ENCODE measurements around the gene TOX3.

TOX3 gene

GRCh38 chr16:52547004-52547833 lies at the start of gene TOX3:
TOX3 (minus strand) TSS chr16:52547143; CDS start chr16:52546723, 420 bp downstream.
- peak; percentile 36 for DNase-seq

DNA sequence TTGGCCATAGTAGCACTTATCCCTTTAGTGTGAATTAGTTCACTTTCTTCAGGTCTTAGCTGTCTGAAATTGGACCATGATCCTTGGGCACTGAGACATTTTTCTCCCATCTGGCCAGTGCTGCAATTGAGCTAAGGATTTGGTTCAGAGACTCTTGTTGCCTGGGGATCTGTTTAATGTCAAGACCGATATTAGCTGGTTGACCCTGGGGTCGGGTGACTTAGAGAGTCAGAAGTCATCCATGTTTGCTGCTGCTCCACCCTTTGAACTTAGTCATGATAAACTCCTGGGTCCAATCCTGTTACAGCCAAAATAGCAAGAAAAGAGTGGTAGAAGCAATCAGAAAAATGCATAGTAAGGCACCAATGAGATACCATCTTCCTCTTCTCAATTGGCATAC lies 45.8 kb upstream of the TOX3 start:
- no peak for DNase-seq

GRCh38 chr16:52591934-52592592 lies 45.1 kb upstream of the TOX3 start:
- DNase-seq: no peak

DNA sequence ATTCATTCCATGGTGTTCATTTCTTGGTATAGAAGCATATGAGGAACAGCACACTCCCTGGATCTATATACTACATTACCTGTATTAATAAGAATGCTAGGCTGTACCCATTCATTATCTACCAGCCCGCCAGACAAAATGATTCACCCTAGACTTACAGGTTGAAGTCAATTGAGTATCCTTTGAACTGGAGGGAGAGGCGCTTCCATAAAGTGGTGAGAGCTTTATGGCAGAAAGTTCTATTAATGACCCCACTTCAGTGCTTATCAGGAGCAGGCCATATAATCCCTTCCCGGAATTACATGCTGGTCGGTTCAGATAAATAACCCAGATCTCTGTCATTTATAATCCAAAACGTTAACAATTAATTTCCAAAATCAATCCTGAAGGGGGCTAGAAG lies 44.5 kb upstream of the TOX3 start:
- DNase-seq: no peak

DNA sequence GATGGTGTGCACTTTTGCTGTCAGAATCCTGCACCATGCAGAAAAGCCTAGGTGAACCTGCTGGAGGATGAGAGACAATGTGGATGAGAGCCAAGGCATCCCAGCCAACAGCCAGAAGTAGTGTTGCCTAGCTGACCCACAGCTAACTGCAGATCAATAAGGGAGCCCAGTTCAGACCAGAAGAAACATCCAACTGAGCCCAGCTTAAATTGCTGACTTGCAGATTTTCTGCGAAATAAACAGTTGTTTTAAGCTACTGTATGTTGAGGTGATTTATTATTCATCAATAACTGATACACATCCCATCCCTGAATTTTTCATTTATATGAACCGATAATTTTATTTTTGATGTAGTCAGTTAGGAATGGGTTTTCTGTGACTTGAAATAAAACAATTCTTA lies 39.2 kb upstream of the TOX3 start:
- no peak for DNase-seq

DNA sequence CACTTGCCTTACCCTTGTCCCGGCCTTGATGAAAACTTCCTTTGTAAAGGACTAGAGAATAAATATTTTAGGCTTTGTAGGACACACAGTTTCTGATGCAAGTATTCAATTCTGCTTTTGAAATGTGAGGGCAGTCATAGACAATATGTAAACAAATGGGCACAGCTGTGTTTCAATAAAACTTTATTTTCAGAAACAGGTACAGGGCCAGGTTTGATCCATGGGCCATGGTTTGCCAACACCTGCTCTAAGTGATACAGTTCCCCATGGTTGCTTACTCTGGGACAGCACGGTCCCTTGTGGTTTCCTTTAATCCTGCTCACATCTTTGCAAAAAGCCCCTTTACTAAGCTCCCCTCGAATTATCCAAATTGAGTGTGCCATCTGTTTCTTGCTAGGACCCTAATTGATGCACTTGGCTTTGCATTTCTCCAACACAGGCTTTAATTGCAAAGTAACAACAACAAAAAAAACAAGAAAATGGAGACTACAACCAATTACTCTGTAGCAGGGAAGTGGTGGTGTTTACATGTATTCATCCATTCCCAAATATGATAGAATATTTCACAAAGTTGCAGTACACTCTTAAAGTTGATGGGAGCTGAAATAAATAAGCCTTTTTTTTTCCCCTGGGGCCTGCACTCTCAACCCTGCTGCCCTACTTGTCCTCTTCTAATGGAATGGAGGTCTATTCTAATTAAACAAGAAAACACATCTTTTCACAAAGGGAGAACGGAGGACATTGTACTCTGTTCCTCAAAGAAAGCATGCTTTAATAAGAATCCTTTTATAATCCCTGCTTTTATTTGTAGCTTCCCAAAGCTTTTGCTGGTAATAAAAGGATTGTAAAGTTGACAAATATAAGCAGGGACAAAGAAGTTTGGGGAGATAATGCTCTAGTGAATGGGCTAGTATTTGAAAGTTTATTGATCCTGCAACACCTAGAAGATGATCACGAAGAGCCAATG lies 37.7 kb upstream of the TOX3 start:
- DNase-seq: no peak

- no peak for DNase-seq
Measured at GRCh38 chr16:52581530-52581929, 34.6 kb upstream of the TOX3 start.

GRCh38 chr16:52580488-52580887 lies 33.5 kb upstream of the TOX3 start:
- no peak for DNase-seq

- no peak for DNase-seq
Measured at GRCh38 chr16:52578829-52579498, 32.0 kb upstream of the TOX3 start.

DNA sequence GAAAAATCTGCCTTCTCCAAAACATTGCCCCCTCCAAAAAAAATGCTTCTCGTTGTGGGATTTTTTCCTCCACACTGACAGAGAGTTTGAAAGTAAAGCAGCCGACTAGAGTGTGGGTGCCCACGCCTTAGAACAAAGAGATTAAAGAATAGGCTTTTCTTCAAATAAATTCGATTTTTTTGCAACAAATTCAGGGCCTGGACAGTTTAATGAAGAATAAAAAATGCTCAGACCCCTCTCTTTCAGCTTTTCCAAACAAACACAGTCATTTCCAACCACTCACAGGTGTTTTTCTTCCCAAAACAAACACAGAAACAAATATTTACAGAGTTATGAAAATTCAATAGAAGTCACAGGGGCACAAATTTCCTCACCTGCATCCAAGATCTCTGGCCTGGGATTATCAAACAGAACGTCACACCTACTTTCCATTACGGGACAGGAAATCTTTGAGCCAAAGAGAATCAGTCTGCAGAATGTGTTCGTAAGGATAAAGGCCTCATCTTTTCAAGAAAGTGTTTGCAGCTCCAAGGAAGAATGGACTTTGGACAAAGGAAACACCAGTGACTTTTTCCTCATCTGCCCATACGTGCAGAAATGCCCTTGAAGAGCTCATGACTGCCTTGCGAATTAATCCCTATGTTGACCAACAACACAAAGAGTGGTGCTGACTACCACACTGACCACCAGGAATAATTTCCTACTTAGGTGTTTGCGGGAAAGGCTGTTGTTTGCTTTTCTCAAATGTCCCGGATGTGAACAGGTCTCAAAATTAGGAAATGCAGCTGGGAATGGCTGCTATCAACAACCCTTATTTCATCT lies 31.3 kb upstream of the TOX3 start:
- no peak for DNase-seq

DNA sequence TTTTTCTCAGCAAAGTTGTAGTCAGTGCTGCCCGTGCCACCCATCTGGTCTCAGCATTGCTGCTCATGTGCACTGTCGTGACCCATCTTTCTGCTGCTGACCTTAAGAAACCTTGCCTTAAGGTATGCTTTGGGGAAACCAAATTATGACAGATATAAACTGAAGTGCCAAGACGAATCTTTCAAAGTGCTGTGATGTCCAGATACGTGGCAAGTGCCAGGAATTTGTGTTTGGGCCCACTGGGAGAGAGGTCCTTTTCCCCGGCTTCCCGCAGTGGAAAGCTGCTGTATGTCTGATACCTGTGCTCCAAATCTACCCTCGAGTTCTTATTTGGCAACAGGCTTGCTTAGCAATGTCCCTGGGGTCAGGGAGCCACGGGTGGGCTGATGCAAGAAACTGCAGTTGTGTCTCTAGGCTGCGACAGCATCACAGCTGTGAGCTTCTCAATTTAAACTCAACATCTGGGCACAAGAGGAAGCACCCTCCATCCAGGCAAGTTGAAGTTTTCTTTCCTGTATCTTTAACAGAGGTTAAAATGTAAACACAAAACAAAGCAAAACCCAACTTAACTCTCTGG lies 30.3 kb upstream of the TOX3 start:
- no peak for DNase-seq

DNA sequence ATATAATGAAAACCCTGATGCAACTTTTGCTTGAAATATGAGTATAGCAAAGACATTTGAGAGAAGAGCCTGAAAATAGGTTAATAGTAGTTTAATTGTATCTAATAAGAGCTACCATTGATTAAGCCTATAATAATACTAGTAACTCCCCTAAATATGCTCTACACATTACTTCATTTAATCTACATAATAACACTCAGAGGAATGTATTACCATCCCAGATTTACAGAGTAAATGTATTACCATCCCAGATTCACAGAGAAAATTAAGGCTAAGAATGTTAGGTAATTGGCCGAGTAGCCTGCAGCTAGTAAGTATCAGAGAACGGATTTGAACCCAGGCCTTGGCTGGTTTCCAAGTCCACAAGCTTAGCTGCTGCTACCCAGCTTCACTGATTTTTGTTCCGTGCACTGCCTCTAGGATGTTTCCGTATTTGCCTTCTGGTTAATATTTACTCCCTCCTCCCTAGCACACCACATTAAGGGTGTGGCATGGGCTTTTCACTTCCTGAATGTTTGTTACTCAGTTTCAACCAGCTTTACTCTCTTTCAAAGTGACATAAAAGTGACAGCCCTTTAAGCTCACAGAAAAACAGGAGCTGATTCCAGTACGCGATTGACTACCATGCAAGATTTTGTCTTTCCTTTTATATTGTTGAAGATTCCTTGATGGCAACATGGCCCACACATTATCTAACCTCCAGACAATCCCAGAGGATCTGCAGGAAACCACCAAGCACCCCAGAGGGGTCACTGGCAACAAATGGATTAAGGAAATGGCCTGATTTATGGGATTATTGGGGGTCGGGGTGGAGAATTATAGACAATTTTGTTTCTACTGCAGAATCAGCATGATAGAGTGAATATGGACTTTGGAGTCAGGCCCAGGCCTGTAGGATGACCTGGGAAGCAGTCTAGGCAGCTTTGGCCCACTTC lies 26.7 kb upstream of the TOX3 start:
- no peak for DNase-seq

- no peak for DNase-seq
Measured at GRCh38 chr16:52572656-52573055, 25.7 kb upstream of the TOX3 start.

DNA sequence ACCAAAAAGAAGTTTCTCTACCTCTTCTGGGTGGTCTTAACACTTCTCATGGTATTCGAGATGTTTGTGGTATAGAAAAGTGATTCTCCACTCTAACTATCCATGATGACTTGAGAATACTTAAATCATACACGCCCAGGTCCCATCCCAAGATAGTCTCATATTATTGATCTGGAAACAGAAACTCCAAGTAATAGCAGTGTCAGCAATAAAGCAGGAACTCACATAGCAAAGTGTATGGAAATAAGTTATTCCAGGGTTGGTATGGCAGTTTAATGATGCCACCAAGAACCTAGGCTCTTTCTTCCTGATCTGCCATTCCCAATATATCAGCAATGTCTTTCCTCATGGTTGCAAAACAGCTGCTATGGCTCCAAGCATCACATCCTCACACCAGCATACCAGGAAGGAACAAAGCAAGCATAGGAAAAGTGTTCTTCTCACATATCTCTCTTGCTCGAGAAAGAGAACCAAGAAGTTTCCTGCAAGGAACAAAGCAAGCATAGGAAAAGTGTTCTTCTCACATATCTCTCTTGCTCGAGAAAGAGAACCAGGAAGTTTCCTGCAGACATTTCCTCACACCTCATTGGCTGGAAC lies 23.6 kb upstream of the TOX3 start:
- DNase-seq: no peak

GRCh38 chr16:52569701-52570100 lies 22.8 kb upstream of the TOX3 start:
- no peak for DNase-seq

DNA sequence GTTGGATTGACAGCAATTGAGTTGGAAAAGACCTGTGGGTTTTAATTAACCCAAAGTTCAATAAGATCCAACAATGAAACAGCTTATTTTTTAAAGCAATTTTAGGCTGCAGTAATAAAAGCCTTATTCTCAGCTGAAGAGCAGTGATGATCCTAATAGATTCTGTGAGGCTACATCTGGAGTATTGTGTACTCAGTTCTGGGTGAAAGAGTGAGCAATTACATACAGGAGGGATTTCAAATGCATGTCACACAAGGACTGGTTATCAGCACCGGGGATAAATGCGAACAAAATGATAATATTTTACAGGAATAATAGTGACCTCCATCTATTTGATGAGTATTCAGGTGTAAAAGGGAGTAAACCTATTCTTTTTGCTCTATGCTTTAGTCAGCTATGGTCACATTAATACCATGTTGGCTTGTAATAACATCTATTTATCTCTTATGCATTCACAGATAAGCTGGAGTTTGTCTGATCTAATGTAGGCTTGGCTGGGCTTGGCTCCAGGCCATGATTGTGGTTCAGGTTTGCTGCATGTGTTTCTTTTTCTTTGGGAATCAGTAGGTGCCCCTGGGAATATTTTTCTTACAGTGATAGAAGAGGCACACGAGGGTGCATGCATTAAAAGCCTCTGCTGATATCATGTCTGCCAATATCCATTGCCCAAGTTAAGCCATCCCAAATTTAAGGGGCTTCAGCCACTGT lies 22.2 kb upstream of the TOX3 start:
- peak; percentile 62 for DNase-seq

DNA sequence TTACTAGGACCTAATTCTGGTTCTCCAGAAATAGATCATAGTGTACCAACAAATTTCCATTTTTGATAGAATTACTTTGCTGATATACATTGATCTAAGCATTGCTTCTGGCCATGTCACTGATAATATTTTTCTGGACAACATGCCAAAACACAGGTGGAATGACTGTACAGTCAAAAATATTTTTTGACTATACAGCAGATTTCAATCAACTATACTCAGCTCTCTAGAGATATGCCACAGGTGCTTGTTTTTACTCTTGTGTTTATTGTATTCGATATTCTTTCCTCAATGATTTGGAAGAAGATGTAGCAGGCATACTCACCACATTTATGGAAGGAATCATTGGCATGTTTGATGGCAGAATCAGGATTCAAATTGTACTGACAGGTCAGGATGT lies 21.6 kb upstream of the TOX3 start:
- DNase-seq: no peak

DNA sequence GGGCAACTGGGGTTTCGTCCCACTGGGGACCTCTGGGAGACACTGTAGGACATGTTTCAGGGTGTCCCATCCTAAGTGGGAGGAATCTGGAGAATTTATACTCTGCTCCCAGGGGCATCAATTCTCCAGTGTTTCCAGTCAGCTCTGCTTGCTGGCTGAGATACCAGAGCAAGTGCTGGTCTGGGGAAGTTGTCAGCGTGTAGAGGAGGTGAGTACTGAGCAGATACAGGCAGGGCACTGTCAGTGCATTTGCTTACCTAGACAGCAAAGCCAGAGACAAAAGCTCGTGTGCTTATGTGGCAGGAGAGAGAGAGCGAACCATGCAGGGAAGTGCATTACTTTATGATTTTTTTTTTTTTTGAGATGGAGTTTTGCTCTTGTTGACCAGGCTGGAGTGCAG lies 20.2 kb upstream of the TOX3 start:
- DNase-seq: no peak
